ENCODE measurements around the gene LRP1. TPM values are rescaled to one million over a fixed set of nuclear protein-coding genes. Genes with fewer than 3 reads are reported as not detected.

Gene LRP1
- total RNA-seq, 1 donor from 2014 or later = 448 TPM

GRCh38 chr12:57216921-57217879, 88.9 kb downstream of the LRP1 start:
- Mint-ChIP-seq H3K27me3 (ENCODE audit: low read depth) (no peaks in the 10 kb centered on the region), H3K36me3 (ENCODE audit: low read depth) (no peaks in the 10 kb centered on the region), H3K4me3 (ENCODE audit: unreplicated experiment) (peak overlapping the region; percentile 89), H3K9me3 (ENCODE audit: low read depth) (no peaks in the 10 kb centered on the region), H3K4me1 (ENCODE audit: low read depth) (peaks cover 74% of the 10 kb centered on the region), H3K27ac (ENCODE audit: unreplicated experiment) (peak overlapping the region; percentile 60)
- no peak for DNase-seq (ENCODE audit: low spot score)
- no peak for TF ChIP-seq CTCF (IDR thresholded peaks at IDR 0.05)

- TF ChIP-seq CTCF (IDR thresholded peaks at IDR 0.05) = no peak
- no peak overlapping the region for H3K27ac Mint-ChIP-seq (ENCODE audit: unreplicated experiment)
- H3K9me3 Mint-ChIP-seq (ENCODE audit: low read depth) = no peaks in the 10 kb centered on the region
- no peak for DNase-seq (ENCODE audit: low spot score)
- H3K36me3 Mint-ChIP-seq (ENCODE audit: low read depth) = no peaks in the 10 kb centered on the region
- H3K4me1 Mint-ChIP-seq (ENCODE audit: low read depth) = peaks cover 64% of the 10 kb centered on the region
- peak overlapping the region; percentile 89 for H3K4me3 Mint-ChIP-seq (ENCODE audit: unreplicated experiment)
- no peaks in the 10 kb centered on the region for H3K27me3 Mint-ChIP-seq (ENCODE audit: low read depth)
These were observed 90.0 kb downstream of the LRP1 start for GRCh38 chr12:57218030-57218853.

- Mint-ChIP-seq H3K36me3 (ENCODE audit: low read depth) (no peaks in the 10 kb centered on the region), H3K27me3 (ENCODE audit: low read depth) (no peaks in the 10 kb centered on the region), H3K4me3 (ENCODE audit: unreplicated experiment) (peak overlapping the region; percentile 89), H3K9me3 (ENCODE audit: low read depth) (no peaks in the 10 kb centered on the region), H3K27ac (ENCODE audit: unreplicated experiment) (peak overlapping the region; percentile 68), H3K4me1 (ENCODE audit: low read depth) (peaks cover 56% of the 10 kb centered on the region)
- DNase-seq (ENCODE audit: low spot score) = no peak
- TF ChIP-seq CTCF (IDR thresholded peaks at IDR 0.05) = no peak
These were observed 91.1 kb downstream of the LRP1 start for GRCh38 chr12:57219205-57219992.

GRCh38 chr12:57219993-57220754, 91.9 kb downstream of the LRP1 start:
- no peak overlapping the region for H3K27ac Mint-ChIP-seq (ENCODE audit: unreplicated experiment)
- TF ChIP-seq CTCF (IDR thresholded peaks at IDR 0.05) = no peak
- H3K27me3 Mint-ChIP-seq (ENCODE audit: low read depth) = no peaks in the 10 kb centered on the region
- H3K36me3 Mint-ChIP-seq (ENCODE audit: low read depth) = no peaks in the 10 kb centered on the region
- H3K4me1 Mint-ChIP-seq (ENCODE audit: low read depth) = peaks cover 48% of the 10 kb centered on the region
- DNase-seq (ENCODE audit: low spot score) = no peak
- H3K9me3 Mint-ChIP-seq (ENCODE audit: low read depth) = no peaks in the 10 kb centered on the region
- H3K4me3 Mint-ChIP-seq (ENCODE audit: unreplicated experiment) = peak overlapping the region; percentile 20

Measured in chondrocyte (in vitro differentiated cells).